GM18505 (cell line): ENCODE measurements around the gene PRR7.

Source experiments
- ATAC-seq: cut with Tn5 transposase; IDR thresholded peaks from one replicate; pipeline ENCODE4 v1.9.1; 2021; ENCODE audit not compliant: unreplicated experiment
- POLR2A ChIP-seq: IDR thresholded peaks from 4 replicates; pipeline ENCODE4 v1.6.1; 2011; ENCODE audit warnings: borderline replicate concordance; ENCODE audit not compliant: insufficient read depth, insufficient read length; ENCODE audit errors: extremely low read depth

Gene PRR7

DNA sequence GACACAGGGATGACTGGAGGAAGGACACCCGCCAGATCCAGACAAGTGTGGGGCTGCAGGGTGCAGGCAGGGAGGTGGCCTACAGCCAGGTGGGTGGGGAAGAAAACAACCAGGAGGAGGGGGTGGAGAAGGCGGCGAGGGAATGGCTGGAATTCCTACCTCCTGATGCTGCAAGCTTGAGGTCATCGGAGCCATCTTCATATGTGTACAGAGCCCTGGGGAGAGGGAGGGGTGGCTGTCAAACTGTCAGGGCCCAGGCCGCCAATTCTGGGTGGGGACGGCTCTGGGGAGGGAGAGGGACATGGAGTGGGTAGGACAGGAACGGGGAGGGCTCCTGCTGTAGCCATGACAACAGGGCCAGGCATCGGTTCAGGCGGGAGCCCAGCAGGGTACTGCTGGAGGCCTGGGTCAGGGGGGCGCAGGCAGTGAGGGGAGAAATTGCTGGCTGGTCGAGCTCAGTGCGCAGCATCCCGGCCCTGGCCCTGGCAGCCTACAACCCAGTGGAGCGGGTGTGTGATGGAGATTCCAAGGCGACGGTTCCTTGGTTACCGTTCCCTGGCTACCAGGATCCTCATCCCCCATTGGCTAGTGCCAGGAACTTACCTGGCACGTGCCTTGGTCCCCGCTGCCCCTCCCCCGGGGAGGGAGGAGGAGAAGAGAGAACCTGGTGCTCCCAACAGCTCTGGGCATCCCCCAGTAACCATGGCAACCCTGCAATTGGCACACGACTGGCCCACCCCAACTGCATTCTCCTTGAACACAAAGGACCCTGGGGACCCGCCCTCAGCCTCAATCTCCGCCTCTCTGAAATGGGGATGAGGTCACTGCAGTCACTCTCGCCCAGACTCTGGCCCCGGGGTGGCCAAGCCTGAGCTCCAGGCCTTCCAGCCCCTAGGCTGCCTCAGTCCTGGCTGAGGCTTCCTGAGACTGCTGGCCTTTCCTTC, 22.3 kb downstream of the PRR7 start:
- no peak for ATAC-seq
- TF ChIP-seq POLR2A, result no peak

DNA sequence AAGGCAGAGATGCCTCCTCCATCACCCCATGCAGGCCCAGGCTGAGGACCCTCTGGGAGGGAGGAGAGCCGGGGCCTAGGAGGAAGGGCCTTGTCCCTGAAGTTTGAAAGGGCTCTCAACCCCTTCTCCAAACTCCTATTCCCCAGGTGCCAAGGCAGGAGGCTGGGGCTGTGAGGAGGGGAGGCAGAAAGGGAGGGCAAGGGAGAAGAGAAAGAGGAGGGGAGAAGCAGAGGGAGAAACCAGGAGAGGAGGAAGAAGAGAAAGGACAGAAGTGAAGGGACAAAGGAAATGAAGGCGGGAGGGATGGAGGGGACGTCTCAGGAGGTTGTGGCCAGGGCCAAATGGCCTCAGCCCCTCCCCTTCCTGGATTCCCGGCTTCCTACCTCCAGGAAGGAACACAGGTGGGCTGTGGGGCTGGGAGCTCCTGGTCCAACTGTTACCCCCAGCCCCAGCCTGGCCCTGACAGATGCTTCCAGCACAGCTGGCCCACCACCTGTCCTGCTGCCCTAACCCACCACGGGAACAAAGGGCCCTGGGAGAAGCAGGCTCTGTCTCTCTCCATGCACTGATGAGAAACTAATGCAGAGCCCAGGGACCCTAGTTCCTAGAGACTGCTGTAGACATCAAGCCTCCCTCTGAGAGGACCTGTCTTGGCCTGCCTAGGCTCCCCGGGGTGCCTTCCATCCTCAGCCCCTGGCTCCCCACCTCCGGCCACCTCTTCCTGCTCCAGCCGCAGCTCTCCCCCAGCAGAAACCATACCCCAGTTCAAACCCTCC, 23.3 kb downstream of the PRR7 start:
- no peak for TF ChIP-seq POLR2A
- ATAC-seq, result no peak

DNA sequence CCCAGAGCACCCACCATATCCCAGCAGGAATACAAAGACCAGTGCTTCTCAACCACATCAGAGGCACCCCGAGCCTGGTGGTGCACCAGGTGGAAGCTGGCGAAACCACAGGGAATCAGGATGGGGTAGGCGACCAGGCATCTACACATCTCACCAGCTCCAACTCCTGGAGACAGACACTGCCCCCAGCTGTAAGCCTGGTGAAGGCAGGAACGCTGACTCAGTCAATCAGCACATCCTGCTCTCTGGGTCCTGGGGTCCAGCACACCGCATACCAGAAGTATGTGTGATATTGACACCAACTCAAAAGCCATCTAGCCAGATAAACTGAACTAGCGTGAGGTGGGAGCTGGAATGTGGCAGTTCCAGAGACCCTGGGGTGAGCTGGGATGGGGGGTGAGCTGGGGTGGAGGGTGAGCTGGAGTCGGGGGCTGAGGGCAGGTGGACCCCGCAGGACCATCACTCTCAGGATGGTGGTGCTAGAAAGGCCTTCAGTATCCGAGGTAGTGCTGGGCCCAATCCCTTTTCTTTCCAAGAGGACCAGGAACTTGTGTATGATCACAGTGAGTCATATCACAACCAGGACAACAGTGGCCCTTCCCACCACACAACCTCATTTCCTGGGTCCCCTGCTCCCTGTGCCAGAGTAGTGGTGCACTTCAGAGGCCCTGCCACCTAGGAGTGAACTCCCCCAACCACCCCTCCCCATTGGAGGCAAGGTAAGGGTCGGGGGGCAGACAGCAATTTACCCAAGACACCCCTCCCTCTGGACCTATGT, 24.3 kb downstream of the PRR7 start:
- ATAC-seq, result no peak
- TF ChIP-seq POLR2A, result no peak

DNA sequence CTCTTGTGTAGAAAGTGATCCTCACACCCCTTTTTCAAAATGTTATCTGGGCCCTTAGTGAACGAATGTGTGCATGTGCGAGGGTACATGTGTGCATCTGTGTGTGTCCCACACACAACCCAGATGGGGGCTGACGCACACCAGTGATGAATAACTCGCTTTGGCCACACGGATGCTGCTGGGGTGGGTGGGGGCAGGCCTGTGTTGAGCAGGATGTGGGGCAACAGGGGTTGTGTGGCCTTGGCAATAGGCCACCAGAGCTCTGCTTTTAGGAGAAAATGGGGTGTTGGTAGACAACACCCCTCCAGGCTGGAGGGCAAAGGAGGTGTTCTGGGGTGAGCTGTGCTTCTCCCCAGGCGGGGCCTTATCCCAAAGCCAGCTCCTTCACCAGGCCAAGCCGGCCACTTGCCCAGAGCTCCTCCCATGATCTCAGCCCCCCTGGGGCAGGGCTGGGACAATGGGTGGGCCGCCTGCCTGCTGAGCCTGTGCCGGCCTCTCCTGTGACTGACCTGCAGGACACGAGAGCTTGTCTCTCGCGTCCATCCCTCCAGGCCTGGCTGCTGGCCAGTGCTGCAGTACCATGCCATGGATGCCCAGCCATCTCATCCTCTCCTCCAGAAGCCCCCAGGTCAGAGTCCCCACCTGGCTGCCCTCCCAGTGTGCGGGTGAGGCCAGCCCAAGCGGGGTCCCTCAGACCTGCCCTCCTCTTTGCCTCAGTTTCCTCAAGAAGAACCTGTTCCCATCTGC, 25.2 kb downstream of the PRR7 start:
- ATAC-seq, result no peak
- no peak for TF ChIP-seq POLR2A

DNA sequence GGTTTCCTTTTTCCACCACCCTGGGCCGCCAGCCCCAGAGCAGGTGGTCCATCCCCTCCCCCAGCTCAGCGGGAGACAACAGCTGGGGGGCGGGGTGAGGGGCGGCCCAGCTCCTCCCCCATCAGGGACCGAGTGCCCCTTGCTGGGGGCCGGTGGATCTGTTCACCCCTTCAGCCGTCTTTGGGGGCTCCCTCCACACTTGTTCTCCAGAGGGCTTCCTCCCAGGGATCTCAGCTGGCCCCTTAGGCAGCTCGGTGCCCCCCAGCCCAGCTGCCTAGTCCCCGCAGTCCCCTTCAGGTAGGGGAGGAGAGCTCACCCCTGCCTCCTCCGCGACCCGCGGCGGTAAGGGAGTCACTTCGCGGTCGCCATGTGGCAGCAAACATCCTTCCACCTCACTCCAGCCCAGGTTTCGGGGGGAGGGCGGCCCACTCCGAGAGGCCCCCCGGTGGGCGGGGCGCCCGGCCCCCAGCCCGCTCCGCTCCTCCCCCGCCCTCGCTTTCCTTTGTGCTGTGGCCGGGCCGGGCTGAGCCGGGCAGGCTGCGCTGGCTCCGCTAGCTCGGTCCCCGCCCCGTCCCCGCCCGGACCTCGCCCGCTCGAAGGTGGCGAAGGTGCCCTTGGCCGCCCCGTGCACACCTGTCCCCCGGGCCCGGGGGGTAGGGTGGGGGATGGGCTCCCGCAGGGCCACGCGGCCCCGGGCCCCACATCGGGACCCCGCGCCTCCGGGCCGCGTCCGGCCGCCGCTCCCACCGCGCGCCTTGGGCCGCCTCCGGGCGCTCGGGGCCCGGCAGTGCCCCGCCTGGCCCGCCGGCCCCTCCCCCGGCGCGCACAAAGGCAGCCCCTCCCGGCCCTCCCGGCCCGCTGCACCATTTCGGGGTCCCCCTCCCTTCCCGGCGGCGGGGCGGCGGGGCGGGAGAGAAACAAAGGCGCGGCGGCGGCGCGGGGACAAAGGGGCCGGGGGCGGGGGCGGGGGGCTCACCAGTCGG, 26.1 kb downstream of the PRR7 start:
- ATAC-seq, result no peak
- TF ChIP-seq POLR2A, result no peak

DNA sequence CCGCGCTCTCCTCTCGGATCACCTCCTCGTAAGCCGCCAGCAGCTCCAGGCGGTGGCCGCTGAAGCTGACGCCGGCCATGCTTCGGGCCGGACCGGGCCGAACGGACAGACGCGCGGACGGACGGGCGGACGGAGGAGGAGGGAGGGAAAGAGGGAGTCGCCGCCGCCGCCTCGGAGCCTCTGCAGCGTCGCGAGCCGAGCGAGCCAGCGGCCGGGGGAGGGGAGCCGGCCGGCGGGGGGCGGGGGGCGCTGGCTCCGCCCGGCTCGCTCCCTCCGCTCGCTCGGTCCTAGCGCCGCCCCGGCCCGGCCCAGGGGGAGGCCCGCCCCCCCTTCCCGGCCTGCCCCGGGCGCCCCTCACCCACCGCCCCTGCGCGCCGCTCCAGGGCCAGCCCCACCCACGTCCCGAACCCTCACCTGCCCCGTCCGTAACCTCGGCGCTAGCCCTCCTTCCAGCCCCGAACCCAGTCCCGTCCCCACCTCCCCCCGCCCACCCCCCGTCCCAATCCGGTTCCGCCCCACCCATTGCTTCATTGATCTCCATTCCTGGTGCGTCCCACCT, 26.9 kb downstream of the PRR7 start, which contains the start of gene DBN1:
Gene DBN1, minus strand, starts transcription at position 192 of the 559 bp plus-strand sequence. Its CDS starts 113 bp downstream, at position 79.
- TF ChIP-seq POLR2A, result no peak
- ATAC-seq, result no peak

DNA sequence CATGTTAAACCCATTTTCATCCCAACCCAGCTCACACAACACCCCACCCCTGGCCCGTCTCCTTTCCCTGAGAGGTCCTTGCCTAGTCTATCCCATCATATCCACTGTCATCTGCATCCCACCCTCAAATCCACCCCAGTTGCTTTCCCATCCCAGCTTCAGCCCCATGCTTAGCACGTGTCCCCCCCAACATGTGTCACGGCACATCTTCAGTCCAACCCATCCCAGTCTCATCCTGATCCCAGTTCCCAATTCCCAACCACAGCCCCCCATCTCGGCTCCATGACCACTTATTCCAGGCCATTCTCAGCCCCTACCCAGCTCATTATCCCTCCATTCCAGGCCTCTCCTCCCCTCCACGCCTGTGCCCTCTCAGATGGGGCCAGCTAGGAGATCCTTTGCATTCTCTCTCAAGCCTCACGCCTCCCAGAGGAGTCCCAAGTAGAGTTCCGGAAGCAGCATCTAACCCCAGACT, 27.4 kb downstream of the PRR7 start:
- no peak for ATAC-seq

DNA sequence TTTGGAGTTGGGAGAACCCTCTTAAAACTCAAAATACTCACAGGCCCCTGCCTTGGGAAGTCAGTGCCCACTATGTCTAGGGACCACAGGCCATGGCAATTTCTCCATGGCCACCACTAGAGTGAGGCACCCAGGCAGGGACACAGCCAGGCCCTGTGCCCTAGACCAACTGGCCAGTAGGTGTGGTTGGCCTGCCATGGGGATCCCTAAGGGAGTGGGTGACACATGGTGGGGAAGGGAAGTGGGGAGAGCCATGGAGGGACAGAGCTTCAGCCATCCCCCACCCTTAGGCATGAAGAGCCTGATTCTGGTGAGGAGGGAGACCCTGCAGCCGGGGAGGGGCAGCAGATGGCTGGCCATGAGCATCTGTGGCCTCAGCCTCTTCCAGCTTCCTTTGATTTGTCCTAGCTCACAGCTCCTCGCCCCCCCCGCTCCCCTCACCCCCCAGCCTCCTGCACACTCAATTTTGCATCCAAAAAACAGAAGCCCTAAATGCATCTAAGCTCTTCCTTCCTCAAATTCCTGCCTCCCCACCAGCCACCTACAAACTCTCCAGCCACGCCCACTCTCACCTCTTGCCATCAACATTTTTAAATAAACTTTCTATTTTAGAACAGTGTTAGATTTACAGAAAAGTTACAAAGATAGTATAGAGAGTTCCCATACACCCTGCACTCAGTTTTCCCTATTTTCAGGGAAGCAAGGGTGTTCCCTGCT, 28.4 kb downstream of the PRR7 start:
- ATAC-seq, result no peak
- TF ChIP-seq POLR2A, result no peak

More for the DNA sequence above, 27.4 kb downstream of the PRR7 start:
- TF ChIP-seq POLR2A, result no peak

DNA sequence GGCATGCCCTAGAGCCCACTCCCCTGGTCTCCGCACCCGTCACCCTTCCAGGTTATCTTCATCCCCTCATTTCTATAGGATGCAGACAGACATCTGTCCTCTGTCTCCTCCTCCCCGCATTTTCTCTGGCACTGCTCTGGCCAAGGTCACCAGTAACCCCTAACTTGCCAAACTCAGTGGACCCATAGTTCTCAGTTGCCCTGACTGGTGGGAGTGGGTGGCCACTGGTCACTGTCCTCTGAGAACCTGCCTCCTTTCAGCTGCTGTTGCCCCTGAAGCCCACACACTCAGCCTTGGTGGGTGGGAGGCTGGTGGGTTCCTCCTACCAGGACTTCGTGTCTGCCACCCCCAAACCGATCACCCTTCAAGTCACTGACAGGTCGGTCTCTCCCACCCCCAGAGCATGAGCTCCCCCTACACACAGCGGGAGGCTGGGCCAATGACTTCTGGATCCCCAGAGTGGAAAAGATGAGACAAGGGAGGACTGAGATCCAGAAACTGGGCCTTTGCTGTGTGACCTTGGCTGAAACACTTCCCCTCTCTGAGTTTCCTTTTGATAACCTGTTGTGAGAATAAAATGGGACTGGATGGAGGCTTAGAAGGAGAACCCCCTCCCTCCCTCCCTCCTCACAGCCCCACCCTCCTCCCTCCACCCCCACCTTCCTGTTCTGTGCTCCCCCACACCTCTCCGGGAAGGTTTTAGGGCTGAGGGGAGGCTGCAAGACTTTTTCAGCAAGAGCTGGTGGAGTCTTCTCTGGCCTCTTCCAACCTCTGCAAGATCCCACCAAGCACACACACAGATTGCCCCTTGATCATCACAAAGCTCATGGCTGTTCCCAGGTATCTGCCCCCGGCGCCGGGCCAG, 29.2 kb downstream of the PRR7 start:
- ATAC-seq, result no peak
- no peak for TF ChIP-seq POLR2A
